ENCODE measurements around the gene SCCPDH.
"Not testable (repeated sequence)": the region's sequence is repeated elsewhere in the genome, so short reads cannot be mapped to it uniquely, and the experiment has no call there.

- not testable (repeated sequence) for TF ChIP-seq CTCF (IDR thresholded peaks at IDR 0.05); EZH2 (IDR thresholded peaks at IDR 0.05; ENCODE audit: borderline replicate concordance, insufficient read depth, low read depth, low read length, poor library complexity, severe bottlenecking)
Measured at GRCh38 chr1:246712428-246712827, 11.8 kb upstream of the SCCPDH start.
